SH-SY5Y (cell line): ENCODE data around the gene MYO3A.

Experiments used
- GATA2 ChIP-seq: IDR thresholded peaks from 2 replicates; pipeline ENCODE4 v1.6.1; 2011; ENCODE audit warnings: mild to moderate bottlenecking, low read depth, low read length
- GATA3 ChIP-seq: IDR thresholded peaks from 2 replicates; pipeline ENCODE4 v1.6.1; 2011; ENCODE audit warnings: low read depth, mild to moderate bottlenecking, low read length, moderate library complexity

- TF ChIP-seq GATA2 (no peak), GATA3 (no peak)
Measured at GRCh38 chr10:26213157-26213800, 279.2 kb downstream of the MYO3A start.
